Gastrocnemius medialis (tissue), 4 donors: ENCODE measurements around the gene TRIP12. TPM values are rescaled to one million over a fixed set of nuclear protein-coding genes. Genes with fewer than 3 reads are reported as not detected.

ENCODE experiments used
- ATAC-seq, 2 donors: fragments of 150-250 bp; one replicate each; pipeline ENCODE4 v1.9.1; 2016
- DNase-seq, 2 donors: peaks; one replicate each; pipeline ENCODE4 v3.0.0-alpha.2; 2019
- H3K27ac ChIP-seq, 4 donors: fragments of 200-600 bp; sonication (generic); 1 replicate in 1 of 4; 2 replicates in 3 of 4; pipeline ENCODE4 v1.5.1; 2016 to 2018; ENCODE audit warnings: mild to moderate bottlenecking in 2 of 4, moderate library complexity in 1 of 4
- H3K27me3 ChIP-seq, 3 donors: fragments of 200-600 bp; sonication (generic) in 2 of 3; 1 replicate in 1 of 3; 2 replicates in 2 of 3; pipeline versions ENCODE4 v1.5.1 to v1.6.0; 2016 to 2019; ENCODE audit warnings: mild to moderate bottlenecking in 1 of 3, moderate library complexity in 1 of 3
- H3K36me3 ChIP-seq, 2 donors: fragments of 200-600 bp; sonication (generic) in 1 of 2; one replicate each; pipeline ENCODE4 v1.5.1; 2017 to 2018
- H3K4me1 ChIP-seq, 2 donors: fragments of 200-600 bp; sonication (generic) in 1 of 2; one replicate each; pipeline ENCODE4 v1.5.1; 2016 to 2017; ENCODE audit warnings: mild to moderate bottlenecking in 2 of 2
- H3K4me3 ChIP-seq, 4 donors: fragments of 200-600 bp; sonication (generic) in 3 of 4; 1 replicate in 1 of 4; 2 replicates in 3 of 4; pipeline ENCODE4 v1.5.1; 2016 to 2019; ENCODE audit warnings: mild to moderate bottlenecking in 2 of 4
- H3K9me3 ChIP-seq, 3 donors: fragments of 200-600 bp; sonication (generic) in 2 of 3; 1 replicate in 1 of 3; 2 replicates in 2 of 3; pipeline ENCODE4 v1.5.1; 2016 to 2019
- CTCF ChIP-seq, 5 experiments: fragments of 450-650 bp in 3 of 5; fragments of 200-600 bp in 2 of 5; sonication (generic) in 2 of 5; IDR thresholded peaks in 4 of 5; conservative IDR thresholded peaks in 1 of 5; 1 replicate in 4 of 5; 2 replicates in 1 of 5; pipeline ENCODE4 v1.5.1; 2016 to 2019; ENCODE audit warnings: antibody characterized with exemption in 5 of 5, mild to moderate bottlenecking in 3 of 5, moderate library complexity in 3 of 5
- POLR2A ChIP-seq, 2 donors: fragments of 450-650 bp; IDR thresholded peaks; one replicate each; pipeline ENCODE4 v1.6.1; 2017; ENCODE audit warnings: antibody characterized with exemption in 2 of 2, mild to moderate bottlenecking in 2 of 2, moderate library complexity in 2 of 2
- in situ Hi-C, 4 donors: fragments of 200-750 bp; cut with MboI; loops; one replicate each; pipeline versions ENCODE4 v1.15.0 to v1.8.0; 2017; ENCODE audit warnings: low sequenced_read_pairs in 4 of 4
- intact Hi-C: fragments of 100-400 bp; cut with DNase I; formaldehyde crosslinking; loops from one replicate; pipeline ENCODE4 v1.15.1; 2023; ENCODE audit warnings: low total_unique reads
- total RNA-seq, 4 donors: library from RNA; depleted of rRNA; stranded (reverse); fragments of >200 nt; gene quantifications; one replicate each; pipeline versions ENCODE4 v1.1.0 to v1.2.3, GENCODE V29; 2016

TRIP12 gene
- total RNA-seq, 4 donors from 2014 or later, result 122 to 152 (median 141) TPM

- Histone ChIP-seq H3K9me3 (no peaks in the 10 kb centered on the region), H3K27me3 (no peaks in the 10 kb centered on the region), H3K27ac (no peak overlapping the region), H3K4me1 (no peaks in the 10 kb centered on the region), H3K36me3 (peaks cover 0 to 32% of the 10 kb centered on the region in 2 donors), H3K4me3 (no peak overlapping the region)
- DNase-seq, result no peak
- no peak for TF ChIP-seq CTCF (IDR thresholded peaks at IDR 0.05 in 4 of 5, conservative IDR thresholded peaks at IDR 0.05 in 1 of 5)
- no peak for TF ChIP-seq POLR2A (IDR thresholded peaks at IDR 0.05)
- intact Hi-C loops (no loop called here), in situ Hi-C loops (no loop called here)
- ATAC-seq, result no peak
Measured at GRCh38 chr2:229825476-229825875, 96.3 kb downstream of the TRIP12 start.

DNA sequence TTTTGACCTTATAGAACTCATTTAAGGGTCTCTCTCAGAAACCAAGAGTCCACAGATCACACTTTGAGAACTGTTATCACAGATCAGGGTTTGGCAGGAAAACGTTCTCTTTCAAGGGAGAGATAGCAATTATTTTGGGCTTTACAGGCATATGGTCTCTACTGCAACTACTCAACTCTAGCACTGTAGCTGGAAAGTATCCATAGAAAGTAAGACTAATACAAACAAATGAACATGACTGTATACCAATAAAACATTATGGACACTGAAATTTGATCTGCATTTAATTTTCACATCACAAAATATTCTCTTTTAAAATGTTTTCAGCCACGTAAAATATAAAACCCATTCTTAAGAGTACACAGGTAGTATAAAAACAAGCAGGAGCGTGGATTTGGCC is 100.5 kb downstream of the TRIP12 start:
- DNase-seq (no peak), ATAC-seq (no peak)
- no peak overlapping the region for H3K27ac ChIP-seq
- intact Hi-C loops (no loop called here), in situ Hi-C loops (loop anchor here in 1 of 4 donors (25.0 kb wide), 1 partner anchor 1241 kb away; the partner anchor contains the start of gene PSMD1)
- H3K4me1 ChIP-seq, result no peaks in the 10 kb centered on the region
- H3K27me3 ChIP-seq, result no peaks in the 10 kb centered on the region
- H3K4me3 ChIP-seq, result no peak overlapping the region
- TF ChIP-seq POLR2A (IDR thresholded peaks at IDR 0.05), result no peak
- TF ChIP-seq CTCF (IDR thresholded peaks at IDR 0.05 in 4 of 5, conservative IDR thresholded peaks at IDR 0.05 in 1 of 5), result no peak
- H3K36me3 ChIP-seq, result peaks cover 0 to 33% of the 10 kb centered on the region in 2 donors
- H3K9me3 ChIP-seq, result no peaks in the 10 kb centered on the region

DNA sequence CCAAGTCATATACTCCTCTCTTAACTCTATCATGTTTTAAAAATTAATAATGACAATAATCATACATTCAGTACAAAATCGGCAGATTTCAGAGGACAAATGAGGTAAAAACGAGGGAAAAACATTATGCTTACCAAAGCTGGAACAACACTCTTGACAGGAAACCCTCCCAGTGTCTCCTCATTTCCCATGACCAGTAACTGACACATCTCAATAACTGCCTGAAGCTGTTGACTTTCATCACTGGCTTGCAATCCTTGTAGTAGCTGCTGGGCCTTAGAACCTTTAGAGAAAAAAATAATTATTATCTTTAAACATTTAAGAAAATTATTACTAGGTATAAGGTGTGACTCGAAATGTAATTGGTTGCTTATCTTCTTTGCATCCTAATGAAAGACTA is 103.6 kb downstream of the TRIP12 start:
- H3K36me3 ChIP-seq, result peaks cover 2 to 48% of the 10 kb centered on the region in 2 donors
- no peak overlapping the region for H3K27ac ChIP-seq
- H3K4me3 ChIP-seq, result no peak overlapping the region
- H3K27me3 ChIP-seq, result no peaks in the 10 kb centered on the region
- intact Hi-C loops (no loop called here), in situ Hi-C loops (loop anchor here in 1 of 4 donors (25.0 kb wide), 1 partner anchor 1244 kb away; the partner anchor contains the start of gene PSMD1)
- no peak for TF ChIP-seq CTCF (IDR thresholded peaks at IDR 0.05 in 4 of 5, conservative IDR thresholded peaks at IDR 0.05 in 1 of 5)
- no peak for TF ChIP-seq POLR2A (IDR thresholded peaks at IDR 0.05)
- DNase-seq, result no peak
- no peaks in the 10 kb centered on the region for H3K9me3 ChIP-seq
- ATAC-seq, result no peak
- no peaks in the 10 kb centered on the region for H3K4me1 ChIP-seq

GRCh38 chr2:229815858-229816257 is 106.0 kb downstream of the TRIP12 start:
- no peaks in the 10 kb centered on the region for H3K9me3 ChIP-seq
- H3K27ac ChIP-seq, result no peak overlapping the region
- no peaks in the 10 kb centered on the region for H3K27me3 ChIP-seq
- TF ChIP-seq POLR2A (IDR thresholded peaks at IDR 0.05) (no peak), CTCF (IDR thresholded peaks at IDR 0.05 in 4 of 5, conservative IDR thresholded peaks at IDR 0.05 in 1 of 5) (no peak)
- no peak overlapping the region for H3K4me3 ChIP-seq
- ATAC-seq (no peak), DNase-seq (no peak)
- H3K36me3 ChIP-seq, result peaks cover 2 to 53% of the 10 kb centered on the region in 2 donors
- intact Hi-C loops, result no loop called here
- H3K4me1 ChIP-seq, result no peaks in the 10 kb centered on the region
- in situ Hi-C loops, result loop anchor here in 1 of 4 donors (25.0 kb wide), 1 partner anchor 1246 kb away; the partner anchor contains the start of gene PSMD1

DNA sequence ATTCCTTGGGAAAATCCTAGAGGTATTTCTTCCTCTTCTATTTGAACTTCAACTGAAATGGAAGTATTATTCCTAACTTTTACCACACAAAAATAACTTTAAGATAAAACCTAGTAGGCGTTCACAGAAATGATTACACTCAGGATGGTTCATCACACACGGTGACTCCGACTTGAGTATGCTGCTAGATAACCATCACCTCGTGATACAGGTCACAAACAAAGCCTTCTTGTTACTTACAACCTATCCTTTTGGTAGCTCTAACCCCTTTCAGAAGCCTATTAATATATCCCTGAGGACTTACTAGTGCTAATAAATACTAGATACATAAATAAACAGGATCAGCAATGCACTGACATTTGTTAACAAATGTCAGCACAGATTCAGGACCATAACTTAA is 106.5 kb downstream of the TRIP12 start:
- in situ Hi-C loops (loop anchor here in 1 of 4 donors (25.0 kb wide), 1 partner anchor 1247 kb away; the partner anchor contains the start of gene PSMD1), intact Hi-C loops (no loop called here)
- ATAC-seq (no peak), DNase-seq (no peak)
- TF ChIP-seq POLR2A (IDR thresholded peaks at IDR 0.05), result no peak
- no peak for TF ChIP-seq CTCF (IDR thresholded peaks at IDR 0.05 in 4 of 5, conservative IDR thresholded peaks at IDR 0.05 in 1 of 5)
- Histone ChIP-seq H3K4me1 (no peaks in the 10 kb centered on the region), H3K9me3 (no peaks in the 10 kb centered on the region), H3K4me3 (no peak overlapping the region), H3K36me3 (peaks cover 2 to 58% of the 10 kb centered on the region in 2 donors), H3K27me3 (no peaks in the 10 kb centered on the region), H3K27ac (no peak overlapping the region)
